ENCODE data around the gene PLXNA2. TPM values are rescaled to one million over a fixed set of nuclear protein-coding genes. Genes with fewer than 3 reads are reported as not detected.

PLXNA2 gene
- total RNA-seq, 2 experiments from 2014 or later = 0.23 TPM; not detected in 1

GRCh38 chr1:208228550-208228949 lies 15.6 kb downstream of the PLXNA2 start:
- no TSS peak for BruUV-seq (replicated peaks)
- CTCF ChIA-PET (ENCODE audit: unreplicated experiment) = no interaction called here
- no peaks in the 10 kb centered on the region for H3K79me2 ChIP-seq (ENCODE audit: insufficient read depth, low read depth, low read length)
- no peaks in the 10 kb centered on the region for H3K9me3 ChIP-seq (ENCODE audit: low read length)
- H3K36me3 ChIP-seq (ENCODE audit: insufficient read depth, low read length) = no peaks in the 10 kb centered on the region
- no peak for TF ChIP-seq EZH2phosphoT487 (IDR thresholded peaks at IDR 0.05; ENCODE audit: borderline replicate concordance, low read depth, low read length)
- TF ChIP-seq CTCF (conservative IDR thresholded peaks at IDR 0.05; ENCODE audit: low read length) = no peak
- H3K4me3 ChIP-seq (ENCODE audit: low read depth, low read length, poor library complexity, severe bottlenecking) = no peak overlapping the region
- no peak overlapping the region for H3K27ac ChIP-seq (ENCODE audit: low read depth, low read length, poor library complexity, severe bottlenecking)
- POLR2A ChIA-PET = no interaction called here
- H3K4me1 ChIP-seq (ENCODE audit: insufficient read depth, low read length, poor library complexity, severe bottlenecking) = no peaks in the 10 kb centered on the region
- H4K20me1 ChIP-seq (ENCODE audit: insufficient read depth, low read length) = no peaks in the 10 kb centered on the region
- H3K9me2 ChIP-seq (ENCODE audit: insufficient read depth, low read length) = no peaks in the 10 kb centered on the region
- no peak overlapping the region for H3K4me2 ChIP-seq (ENCODE audit: low read length)
- no peak overlapping the region for H2AFZ ChIP-seq (ENCODE audit: low read length)
- no peak for DNase-seq (ENCODE audit: low spot score)
- intact Hi-C loops (cut with micrococcal nuclease; ENCODE audit: unreplicated experiment) = no loop called here

- no peaks in the 10 kb centered on the region for H3K9me3 ChIP-seq (ENCODE audit: low read length)
- H3K4me1 ChIP-seq (ENCODE audit: insufficient read depth, low read length, poor library complexity, severe bottlenecking) = no peaks in the 10 kb centered on the region
- no peaks in the 10 kb centered on the region for H3K79me2 ChIP-seq (ENCODE audit: insufficient read depth, low read depth, low read length)
- ChIA-PET POLR2A (no interaction called here), CTCF (ENCODE audit: unreplicated experiment) (no interaction called here)
- H3K27ac ChIP-seq (ENCODE audit: low read depth, low read length, poor library complexity, severe bottlenecking) = no peak overlapping the region
- intact Hi-C loops (cut with micrococcal nuclease; ENCODE audit: unreplicated experiment) = no loop called here
- H2AFZ ChIP-seq (ENCODE audit: low read length) = no peak overlapping the region
- H3K9me2 ChIP-seq (ENCODE audit: insufficient read depth, low read length) = no peaks in the 10 kb centered on the region
- DNase-seq (ENCODE audit: low spot score) = no peak
- no peak overlapping the region for H3K4me2 ChIP-seq (ENCODE audit: low read length)
- BruUV-seq (replicated peaks) = no TSS peak
- no peaks in the 10 kb centered on the region for H4K20me1 ChIP-seq (ENCODE audit: insufficient read depth, low read length)
- no peaks in the 10 kb centered on the region for H3K36me3 ChIP-seq (ENCODE audit: insufficient read depth, low read length)
- TF ChIP-seq EZH2phosphoT487 (IDR thresholded peaks at IDR 0.05; ENCODE audit: borderline replicate concordance, low read depth, low read length) (no peak), CTCF (conservative IDR thresholded peaks at IDR 0.05; ENCODE audit: low read length) (no peak)
- no peak overlapping the region for H3K4me3 ChIP-seq (ENCODE audit: low read depth, low read length, poor library complexity, severe bottlenecking)
Observed at GRCh38 chr1:208228026-208228425, 16.2 kb downstream of the PLXNA2 start.

- BruUV-seq (replicated peaks) = no TSS peak
- Histone ChIP-seq H3K9me3 (ENCODE audit: low read length) (no peaks in the 10 kb centered on the region), H3K4me3 (ENCODE audit: low read depth, low read length, poor library complexity, severe bottlenecking) (no peak overlapping the region), H3K36me3 (ENCODE audit: insufficient read depth, low read length) (no peaks in the 10 kb centered on the region), H3K27ac (ENCODE audit: low read depth, low read length, poor library complexity, severe bottlenecking) (no peak overlapping the region), H3K79me2 (ENCODE audit: insufficient read depth, low read depth, low read length) (no peaks in the 10 kb centered on the region), H4K20me1 (ENCODE audit: insufficient read depth, low read length) (no peaks in the 10 kb centered on the region), H2AFZ (ENCODE audit: low read length) (no peak overlapping the region), H3K4me1 (ENCODE audit: insufficient read depth, low read length, poor library complexity, severe bottlenecking) (no peaks in the 10 kb centered on the region), H3K9me2 (ENCODE audit: insufficient read depth, low read length) (no peaks in the 10 kb centered on the region), H3K4me2 (ENCODE audit: low read length) (no peak overlapping the region)
- TF ChIP-seq CTCF (conservative IDR thresholded peaks at IDR 0.05; ENCODE audit: low read length) (no peak), EZH2phosphoT487 (IDR thresholded peaks at IDR 0.05; ENCODE audit: borderline replicate concordance, low read depth, low read length) (no peak)
- intact Hi-C loops (cut with micrococcal nuclease; ENCODE audit: unreplicated experiment) = no loop called here
- ChIA-PET CTCF (ENCODE audit: unreplicated experiment) (no interaction called here), POLR2A (no interaction called here)
- DNase-seq (ENCODE audit: low spot score) = no peak
Observed at GRCh38 chr1:208227366-208227765, 16.8 kb downstream of the PLXNA2 start.

All from OCI-LY7 (cell line).